ENCODE results near the gene GTPBP2. TPM values are rescaled to one million over a fixed set of nuclear protein-coding genes. Genes with fewer than 3 reads are reported as not detected.
A peak's percentile ranks its signal among the peaks of the same experiment; 100 is the strongest.

GTPBP2 gene
- total and polyA plus RNA-seq, 2 of the 8 experiments (the other 6 are each of a cell fraction or from before 2014, with no cell fraction given), result 58.3 to 86.1 TPM

- Histone ChIP-seq H3K23ac (ENCODE audit: insufficient read length) (no peak within 1 kb of the TSS), H4K8ac (ENCODE audit: extremely low read depth, insufficient read depth, low read length) (peak within 1 kb of the TSS; percentile 83), H2BK120ac (replicated peaks; ENCODE audit: low read depth, low read length) (peak within 1 kb of the TSS; percentile 22), H3K36me3 (ENCODE audit: control insufficient read depth in 2 of 4, insufficient read depth in 4 of 4, low read length in 3 of 4) (peaks cover 6 to 14% (median 11%) of the 10 kb centered on the region in 4 experiments), H3K56ac (replicated peaks; ENCODE audit: insufficient read length, low read depth, low read length) (peak within 1 kb of the TSS; percentile 59), H2BK20ac (ENCODE audit: low read length) (no peak within 1 kb of the TSS), H3K4ac (replicated peaks; ENCODE audit: insufficient read length, low read depth, low read length) (peak within 1 kb of the TSS; percentile 99), H3K4me1 (replicated peaks in 1 of 4; ENCODE audit: control insufficient read depth in 3 of 4, insufficient read depth in 4 of 4, low read length in 3 of 4) (no peaks in the 10 kb centered on the region; a peak in 1 of 7 replicates), H3K9me3 (ENCODE audit: insufficient read depth in 2 of 2, low read depth in 1 of 2, low read length in 1 of 2) (no peaks in the 10 kb centered on the region), H2BK12ac (ENCODE audit: low read depth, low read length) (no peak within 1 kb of the TSS; the same call in 1 of the 2 replicates), H3K23me2 (ENCODE audit: low read depth, low read length) (peaks cover 3% of the 10 kb centered on the region; the same call in 1 of the 2 replicates), H3K79me2 (ENCODE audit: control insufficient read depth in 1 of 2, insufficient read depth in 2 of 2, low read length in 2 of 2) (peaks cover 0 to 5% of the 10 kb centered on the region in 2 experiments; a peak in 1 of 4 replicates), H3K27ac (ENCODE audit: low read depth, low read length) (no peak within 1 kb of the TSS), H4K91ac (replicated peaks; ENCODE audit: insufficient read length, low read length) (peak within 1 kb of the TSS; percentile 65), H3K79me1 (ENCODE audit: low read depth, low read length) (0 out of 2 replicates have a peak, but pooled peaks cover 2% of the 10 kb centered on the region), H2AFZ (ENCODE audit: low read length) (peak within 1 kb of the TSS; percentile 95), H3K9ac (replicated peaks in 1 of 4; ENCODE audit: extremely low read depth in 1 of 4, low read depth in 3 of 4, low read length in 3 of 4) (peak within 1 kb of the TSS in 2 of 4 experiments; percentile 38 to 46; a peak in 4 of 7 replicates), H2BK5ac (ENCODE audit: low read depth, low read length) (peak within 1 kb of the TSS; percentile 78; the same call in 1 of the 2 replicates), H3K27me3 (replicated peaks in 1 of 4; ENCODE audit: control insufficient read depth in 3 of 4, extremely low read depth in 1 of 4, insufficient read depth in 3 of 4, low read length in 3 of 4) (no peaks in the 10 kb centered on the region), H4K5ac (ENCODE audit: insufficient read length, low read depth, low read length) (peak within 1 kb of the TSS; percentile 89), H3K4me2 (ENCODE audit: insufficient read depth in 1 of 2, low read depth in 2 of 2, low read length in 2 of 2) (peak within 1 kb of the TSS; percentile 67 to 95), H3K14ac (ENCODE audit: insufficient read length) (no peak within 1 kb of the TSS), H3K4me3 (ENCODE audit: extremely low read depth in 1 of 4, insufficient read depth in 2 of 4, low read depth in 3 of 4, low read length in 4 of 4) (peak within 1 kb of the TSS; percentile 49 to 71 (median 66)), H4K20me1 (replicated peaks in 1 of 2; ENCODE audit: control insufficient read depth in 1 of 2, insufficient read depth in 2 of 2, low read length in 2 of 2) (peaks cover 0 to 3% of the 10 kb centered on the region in 2 experiments), H2BK15ac (ENCODE audit: low read length) (peak within 1 kb of the TSS; percentile 72; the same call in 1 of the 2 replicates), H2AK5ac (ENCODE audit: low read depth, low read length) (no peak within 1 kb of the TSS), H3K18ac (ENCODE audit: extremely low read depth, low read length) (peak within 1 kb of the TSS; percentile 48)
- CTCF ChIA-PET (ENCODE audit: partially characterized antibody), result interaction anchor here (0.7 to 4.5 kb wide), 10 partner anchors 8 to 270 kb away, joined by 3 to 35 read pairs (median 4); partner anchors contain the start of gene MRPS18A
- FAIRE-seq (no peak), DNase-seq (ENCODE audit: low read depth in 1 of 2, low spot score in 2 of 2) (peak; percentile 92 to 96)
- POLR2A ChIA-PET (ENCODE audit: partially characterized antibody), result interaction anchor here (0.8 to 8.9 kb wide), 13 partner anchors 9 to 434 kb away, joined by 3 to 79 read pairs (median 4); partner anchors contain the start of genes GTPBP2, MAD2L1BP and VEGFA
- WGBS, 2 experiments (ENCODE audit: extremely low coverage in 1 of 2, insufficient coverage in 1 of 2, insufficient read length in 1 of 2, insufficient replicate concordance in 2 of 2, low coverage in 1 of 2, low lambda C conversion rate in 2 of 2, missing lambda C conversion rate in 1 of 2), result 2% methylated on average over 31 of the region's 52 CpGs; no CpG with 5 or more reads in 1 of the 2 experiments
- TF ChIP-seq HDAC2 (IDR thresholded peaks at IDR 0.05; ENCODE audit: borderline replicate concordance in 1 of 2, low read depth in 2 of 2, low read length in 2 of 2) (peak in 1 of 2 experiments; percentile 94; a peak in 1 of 4 replicates), E2F6 (IDR thresholded peaks at IDR 0.05) (no peak), CREB1 (IDR thresholded peaks at IDR 0.05) (peak; percentile 77), CTCF (IDR thresholded peaks at IDR 0.05; ENCODE audit: control extremely low read depth in 1 of 3, insufficient read depth in 1 of 3, low read depth in 1 of 3, low read length in 3 of 3) (no peak), SIN3A (conservative IDR thresholded peaks at IDR 0.05 in 1 of 2, IDR thresholded peaks at IDR 0.05 in 1 of 2; ENCODE audit: low read depth in 1 of 2, low read length in 2 of 2) (peak; percentile 51 to 87; a peak in 3 of 4 replicates), RAD21 (IDR thresholded peaks at IDR 0.05 in 1 of 2, conservative IDR thresholded peaks at IDR 0.05 in 1 of 2; ENCODE audit: low read depth in 2 of 2, low read length in 2 of 2) (no peak)
These were observed 16.0 kb upstream of the GTPBP2 start, which contains the start of gene RSPH9 for GRCh38 chr6:43644940-43645612. RSPH9 (plus strand) TSS chr6:43645036; CDS start chr6:43645099, 63 bp downstream.
